Coronary artery (tissue), 2 donors: ENCODE results near the gene PRX.

Experiments
- DNase-seq: peaks from one replicate; pipeline ENCODE4 v3.0.0-alpha.2; 2017; ENCODE audit warnings: low spot score
- H3K27ac ChIP-seq, 2 donors: fragments of 200-600 bp; sonication (generic); one replicate each; pipeline ENCODE4 v1.5.1; 2016 to 2019
- H3K4me3 ChIP-seq: fragments of 200-600 bp; sonication (generic); 2 replicates; pipeline ENCODE4 v1.5.1; 2016; ENCODE audit warnings: mild to moderate bottlenecking, moderate library complexity
- TF ChIP-seq, protein P1 (sequence below): fragments of 200-600 bp; sonication (generic); IDR thresholded peaks from one replicate; pipeline ENCODE4 v1.5.1; 2019; ENCODE audit warnings: antibody characterized with exemption

The PRX gene

DNA sequence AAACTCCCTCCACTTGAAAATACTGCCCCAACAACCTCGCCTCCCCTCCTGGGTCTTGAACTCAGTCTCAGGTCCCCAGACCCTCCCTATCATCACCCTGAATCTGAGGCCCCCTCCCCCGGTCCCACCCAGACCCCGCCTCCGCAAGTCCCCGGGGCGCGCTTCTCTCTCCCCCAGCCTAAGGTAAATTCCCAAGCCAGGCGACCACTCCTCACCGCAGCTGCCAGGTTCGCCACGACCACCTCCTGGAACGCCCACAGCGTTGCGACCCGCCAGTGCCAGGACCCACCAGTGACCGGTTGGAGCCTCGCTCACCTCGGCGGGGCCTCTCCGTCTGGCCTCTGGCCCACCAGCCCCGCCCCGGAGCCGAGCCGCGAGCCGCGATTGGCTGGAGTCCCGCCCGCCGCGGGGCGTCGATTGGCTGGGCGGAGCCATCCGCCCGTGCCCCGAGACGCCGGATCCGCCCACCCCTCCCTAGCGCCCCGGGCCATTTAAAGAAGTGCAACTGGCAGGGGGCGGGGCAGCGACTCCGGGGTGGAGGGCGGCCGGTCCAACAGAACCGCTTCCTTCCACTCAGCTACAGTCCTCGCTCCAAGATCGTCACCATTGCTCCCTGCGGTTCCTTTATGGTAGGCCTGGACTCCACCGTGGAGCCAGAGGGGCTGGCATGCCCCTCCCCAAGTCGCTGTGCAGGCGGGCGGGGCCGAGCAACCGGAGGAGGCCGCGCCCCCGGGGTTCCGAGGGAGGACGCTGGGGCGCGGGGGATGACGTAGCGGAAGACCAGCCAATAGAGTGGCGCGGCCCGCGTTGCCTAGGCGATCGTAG lies 31.0 kb upstream of the PRX start, which contains the start of gene SERTAD3:
Gene SERTAD3, minus strand, starts transcription at position 336 of the 825 bp plus-strand sequence. CDS start 2,255 bp downstream, outside the sequence.
- peak; percentile 98 for DNase-seq
- TF ChIP-seq, protein P1, sequence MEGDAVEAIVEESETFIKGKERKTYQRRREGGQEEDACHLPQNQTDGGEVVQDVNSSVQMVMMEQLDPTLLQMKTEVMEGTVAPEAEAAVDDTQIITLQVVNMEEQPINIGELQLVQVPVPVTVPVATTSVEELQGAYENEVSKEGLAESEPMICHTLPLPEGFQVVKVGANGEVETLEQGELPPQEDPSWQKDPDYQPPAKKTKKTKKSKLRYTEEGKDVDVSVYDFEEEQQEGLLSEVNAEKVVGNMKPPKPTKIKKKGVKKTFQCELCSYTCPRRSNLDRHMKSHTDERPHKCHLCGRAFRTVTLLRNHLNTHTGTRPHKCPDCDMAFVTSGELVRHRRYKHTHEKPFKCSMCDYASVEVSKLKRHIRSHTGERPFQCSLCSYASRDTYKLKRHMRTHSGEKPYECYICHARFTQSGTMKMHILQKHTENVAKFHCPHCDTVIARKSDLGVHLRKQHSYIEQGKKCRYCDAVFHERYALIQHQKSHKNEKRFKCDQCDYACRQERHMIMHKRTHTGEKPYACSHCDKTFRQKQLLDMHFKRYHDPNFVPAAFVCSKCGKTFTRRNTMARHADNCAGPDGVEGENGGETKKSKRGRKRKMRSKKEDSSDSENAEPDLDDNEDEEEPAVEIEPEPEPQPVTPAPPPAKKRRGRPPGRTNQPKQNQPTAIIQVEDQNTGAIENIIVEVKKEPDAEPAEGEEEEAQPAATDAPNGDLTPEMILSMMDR, result no peak
- H3K4me3 ChIP-seq, result peak within 1 kb of the TSS; percentile 96
- peak within 1 kb of the TSS; percentile 94 to 100 for H3K27ac ChIP-seq

DNA sequence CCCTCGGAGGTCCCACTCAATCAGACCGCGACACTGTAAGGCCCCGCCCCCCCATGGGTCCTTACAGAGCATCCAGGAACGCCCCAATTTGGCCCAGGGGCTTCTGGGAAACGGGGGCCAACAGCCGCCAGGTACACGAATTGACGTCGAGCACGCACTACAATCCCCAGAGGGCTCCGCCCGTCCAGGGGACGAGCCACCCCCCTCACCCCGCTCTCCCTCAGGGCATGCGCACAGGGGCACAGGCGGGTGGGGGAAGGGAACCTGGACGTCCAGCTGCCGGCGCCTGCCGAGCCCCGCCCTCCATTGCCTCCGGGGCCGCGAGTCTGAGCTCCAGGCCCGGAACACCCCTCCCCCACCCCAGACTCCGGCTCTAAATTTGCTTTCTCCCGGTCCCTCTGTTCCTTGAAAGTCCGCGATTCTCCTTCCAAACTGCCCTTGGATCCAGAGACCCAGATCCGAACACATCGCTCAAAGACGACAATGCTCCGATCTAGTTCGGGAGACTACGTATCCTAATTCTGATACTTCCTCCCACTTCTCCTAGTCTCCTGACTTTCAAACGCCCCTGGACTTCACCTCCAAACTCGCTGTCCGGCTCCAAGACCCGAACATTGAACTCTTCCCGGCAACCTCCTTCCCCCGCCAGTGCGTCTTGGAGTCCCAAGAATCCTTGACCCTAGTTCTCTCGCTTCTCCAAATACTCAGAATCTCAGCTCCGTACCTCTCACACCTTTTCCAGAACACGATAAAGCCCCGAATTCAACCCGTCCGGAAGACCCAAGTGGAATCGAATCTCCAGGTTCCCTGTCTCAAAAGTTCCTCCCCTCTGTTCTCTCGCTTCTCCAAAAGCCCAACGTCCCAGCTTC lies 30.2 kb upstream of the PRX start:
- peak overlapping the region; percentile 94 to 100 for H3K27ac ChIP-seq
- DNase-seq, result peak; percentile 100
- TF ChIP-seq, protein P1, result no peak
- peak overlapping the region; percentile 96 for H3K4me3 ChIP-seq

DNA sequence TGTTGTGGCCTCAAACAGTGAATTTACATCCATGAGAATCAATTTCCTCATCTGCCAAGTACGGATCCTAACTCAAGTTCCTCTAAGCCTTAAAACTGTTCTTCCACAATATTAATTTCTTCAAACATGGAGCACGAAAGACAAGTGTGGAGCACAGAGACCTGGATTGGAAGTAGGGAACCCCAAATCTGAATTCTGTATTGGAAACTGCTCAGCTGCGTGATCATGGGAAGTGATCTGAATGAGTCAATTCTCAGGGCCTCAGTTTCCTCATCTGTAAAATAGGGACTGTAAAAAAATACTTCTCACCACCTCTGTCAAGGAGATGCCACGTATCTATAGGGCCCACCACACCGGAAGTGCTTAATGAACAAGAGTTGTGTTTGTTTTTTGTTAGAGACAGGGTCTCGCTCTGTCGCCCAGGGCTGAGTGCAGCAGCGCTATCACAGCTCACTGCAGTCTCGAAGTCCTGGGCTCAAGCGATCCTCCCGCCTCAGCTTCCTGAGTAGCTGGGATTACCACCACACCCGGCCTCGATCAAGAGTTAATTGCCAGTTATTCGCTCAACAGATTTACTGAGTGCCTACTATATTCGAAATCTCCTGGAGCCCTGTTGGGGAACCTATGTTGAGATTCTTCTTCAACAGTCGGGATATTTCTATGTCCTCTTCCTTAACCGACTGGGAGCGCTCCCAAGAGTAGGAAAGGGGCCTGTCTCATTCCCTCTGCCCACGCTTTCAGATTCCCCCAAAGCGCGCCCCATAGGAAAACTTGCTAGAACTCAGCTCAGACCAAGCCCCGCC lies 29.4 kb upstream of the PRX start:
- DNase-seq, result no peak
- Histone ChIP-seq H3K27ac (peak overlapping the region; percentile 71 to 100), H3K4me3 (peak overlapping the region; percentile 96)
- TF ChIP-seq, protein P1, result no peak

DNA sequence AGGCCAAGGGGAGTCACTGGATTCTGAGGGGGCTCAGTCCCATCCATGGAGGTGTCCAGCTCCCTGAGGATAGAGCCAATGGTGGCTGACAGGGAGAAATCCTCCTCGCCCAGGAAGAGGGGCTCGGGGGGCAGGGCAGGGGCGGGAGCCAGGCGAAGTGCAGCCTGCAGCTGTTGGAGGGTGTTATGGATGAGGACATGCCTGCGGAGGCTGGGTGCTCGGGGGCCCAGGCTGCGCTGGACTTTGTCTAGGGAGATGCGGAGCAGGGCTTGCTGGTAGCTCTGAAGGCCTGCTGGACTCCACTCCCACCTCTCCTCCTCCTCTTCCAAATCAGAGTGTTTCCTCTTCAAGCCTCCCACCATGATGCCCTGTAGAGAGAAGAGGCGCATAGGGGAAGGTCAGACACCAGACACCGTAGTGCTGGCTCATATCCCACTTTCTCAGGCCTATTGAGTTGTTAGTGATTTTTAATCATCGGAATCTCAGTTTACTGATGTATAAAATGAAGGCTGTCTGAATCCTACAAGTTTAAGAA lies 28.6 kb upstream of the PRX start:
- TF ChIP-seq, protein P1, result no peak
- Histone ChIP-seq H3K27ac (peak overlapping the region in 1 of 2 donors; percentile 36), H3K4me3 (peak overlapping the region; percentile 96)
- DNase-seq, result no peak

DNA sequence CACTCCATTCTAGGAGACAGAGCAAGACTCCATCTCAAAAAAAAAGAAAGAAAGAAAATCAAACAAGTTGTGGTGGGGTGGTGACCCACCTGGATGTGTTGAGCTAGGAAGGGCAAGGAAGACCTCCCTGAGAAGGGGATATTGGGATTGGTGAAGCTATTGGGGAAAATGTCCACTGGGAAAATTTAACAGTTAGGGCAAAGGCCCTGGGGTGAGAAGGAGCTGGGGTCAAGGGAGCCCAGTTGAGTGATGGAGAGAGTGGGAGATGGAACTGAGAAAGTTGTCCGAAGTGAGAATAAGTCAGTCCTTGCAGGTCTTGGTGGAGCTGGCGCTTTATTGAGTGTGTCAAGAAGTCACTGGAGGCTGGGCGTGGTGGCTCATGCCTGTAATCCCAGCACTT lies 25.1 kb upstream of the PRX start:
- TF ChIP-seq, protein P1, result no peak
- Histone ChIP-seq H3K4me3 (no peak overlapping the region), H3K27ac (no peak overlapping the region)
- no peak for DNase-seq
